ENCODE results near the gene EPHB3.

DNA sequence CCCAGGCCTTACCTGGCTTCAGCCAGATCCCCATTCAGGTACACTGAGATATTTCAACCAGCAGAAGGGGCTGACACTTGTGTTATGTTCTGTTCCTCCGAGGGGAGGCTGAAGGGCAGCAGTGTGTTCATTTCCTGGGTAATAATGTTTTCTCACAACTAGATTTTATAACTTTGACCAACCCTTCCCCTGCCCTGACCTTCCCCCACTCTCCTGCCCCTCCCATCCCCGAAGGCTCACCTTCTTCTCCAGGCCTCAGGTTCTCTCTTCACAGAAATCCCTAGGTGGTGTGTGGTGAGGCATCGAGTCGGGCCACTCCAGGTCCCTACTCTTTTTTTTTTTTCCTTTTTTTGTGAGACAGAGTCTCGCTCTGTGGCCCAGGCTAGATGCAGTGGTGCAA lies 34.6 kb downstream of the EPHB3 start:
- TF ChIP-seq EGR1 (IDR thresholded peaks at IDR 0.05; ENCODE audit: low read depth in 2 of 2) (no peak), RAD21 (IDR thresholded peaks at IDR 0.05) (no peak), GABPA (IDR thresholded peaks at IDR 0.05 in 1 of 2, conservative IDR thresholded peaks at IDR 0.05 in 1 of 2) (no peak), JUND (IDR thresholded peaks at IDR 0.05) (no peak), TAF1 (conservative IDR thresholded peaks at IDR 0.05) (no peak), SP1 (IDR thresholded peaks at IDR 0.05) (no peak)
- TF ChIP-seq, protein P1, sequence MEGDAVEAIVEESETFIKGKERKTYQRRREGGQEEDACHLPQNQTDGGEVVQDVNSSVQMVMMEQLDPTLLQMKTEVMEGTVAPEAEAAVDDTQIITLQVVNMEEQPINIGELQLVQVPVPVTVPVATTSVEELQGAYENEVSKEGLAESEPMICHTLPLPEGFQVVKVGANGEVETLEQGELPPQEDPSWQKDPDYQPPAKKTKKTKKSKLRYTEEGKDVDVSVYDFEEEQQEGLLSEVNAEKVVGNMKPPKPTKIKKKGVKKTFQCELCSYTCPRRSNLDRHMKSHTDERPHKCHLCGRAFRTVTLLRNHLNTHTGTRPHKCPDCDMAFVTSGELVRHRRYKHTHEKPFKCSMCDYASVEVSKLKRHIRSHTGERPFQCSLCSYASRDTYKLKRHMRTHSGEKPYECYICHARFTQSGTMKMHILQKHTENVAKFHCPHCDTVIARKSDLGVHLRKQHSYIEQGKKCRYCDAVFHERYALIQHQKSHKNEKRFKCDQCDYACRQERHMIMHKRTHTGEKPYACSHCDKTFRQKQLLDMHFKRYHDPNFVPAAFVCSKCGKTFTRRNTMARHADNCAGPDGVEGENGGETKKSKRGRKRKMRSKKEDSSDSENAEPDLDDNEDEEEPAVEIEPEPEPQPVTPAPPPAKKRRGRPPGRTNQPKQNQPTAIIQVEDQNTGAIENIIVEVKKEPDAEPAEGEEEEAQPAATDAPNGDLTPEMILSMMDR (IDR thresholded peaks at IDR 0.05; ENCODE audit: low read depth, low read length, missing input control): no peak
- TF ChIP-seq, protein P2, sequence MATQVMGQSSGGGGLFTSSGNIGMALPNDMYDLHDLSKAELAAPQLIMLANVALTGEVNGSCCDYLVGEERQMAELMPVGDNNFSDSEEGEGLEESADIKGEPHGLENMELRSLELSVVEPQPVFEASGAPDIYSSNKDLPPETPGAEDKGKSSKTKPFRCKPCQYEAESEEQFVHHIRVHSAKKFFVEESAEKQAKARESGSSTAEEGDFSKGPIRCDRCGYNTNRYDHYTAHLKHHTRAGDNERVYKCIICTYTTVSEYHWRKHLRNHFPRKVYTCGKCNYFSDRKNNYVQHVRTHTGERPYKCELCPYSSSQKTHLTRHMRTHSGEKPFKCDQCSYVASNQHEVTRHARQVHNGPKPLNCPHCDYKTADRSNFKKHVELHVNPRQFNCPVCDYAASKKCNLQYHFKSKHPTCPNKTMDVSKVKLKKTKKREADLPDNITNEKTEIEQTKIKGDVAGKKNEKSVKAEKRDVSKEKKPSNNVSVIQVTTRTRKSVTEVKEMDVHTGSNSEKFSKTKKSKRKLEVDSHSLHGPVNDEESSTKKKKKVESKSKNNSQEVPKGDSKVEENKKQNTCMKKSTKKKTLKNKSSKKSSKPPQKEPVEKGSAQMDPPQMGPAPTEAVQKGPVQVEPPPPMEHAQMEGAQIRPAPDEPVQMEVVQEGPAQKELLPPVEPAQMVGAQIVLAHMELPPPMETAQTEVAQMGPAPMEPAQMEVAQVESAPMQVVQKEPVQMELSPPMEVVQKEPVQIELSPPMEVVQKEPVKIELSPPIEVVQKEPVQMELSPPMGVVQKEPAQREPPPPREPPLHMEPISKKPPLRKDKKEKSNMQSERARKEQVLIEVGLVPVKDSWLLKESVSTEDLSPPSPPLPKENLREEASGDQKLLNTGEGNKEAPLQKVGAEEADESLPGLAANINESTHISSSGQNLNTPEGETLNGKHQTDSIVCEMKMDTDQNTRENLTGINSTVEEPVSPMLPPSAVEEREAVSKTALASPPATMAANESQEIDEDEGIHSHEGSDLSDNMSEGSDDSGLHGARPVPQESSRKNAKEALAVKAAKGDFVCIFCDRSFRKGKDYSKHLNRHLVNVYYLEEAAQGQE (IDR thresholded peaks at IDR 0.05): no peak
- TF ChIP-seq, protein P3, sequence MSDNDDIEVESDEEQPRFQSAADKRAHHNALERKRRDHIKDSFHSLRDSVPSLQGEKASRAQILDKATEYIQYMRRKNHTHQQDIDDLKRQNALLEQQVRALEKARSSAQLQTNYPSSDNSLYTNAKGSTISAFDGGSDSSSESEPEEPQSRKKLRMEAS (IDR thresholded peaks at IDR 0.05): no peak
